ENCODE measurements around the gene EME2.

EME2 gene, protein sequence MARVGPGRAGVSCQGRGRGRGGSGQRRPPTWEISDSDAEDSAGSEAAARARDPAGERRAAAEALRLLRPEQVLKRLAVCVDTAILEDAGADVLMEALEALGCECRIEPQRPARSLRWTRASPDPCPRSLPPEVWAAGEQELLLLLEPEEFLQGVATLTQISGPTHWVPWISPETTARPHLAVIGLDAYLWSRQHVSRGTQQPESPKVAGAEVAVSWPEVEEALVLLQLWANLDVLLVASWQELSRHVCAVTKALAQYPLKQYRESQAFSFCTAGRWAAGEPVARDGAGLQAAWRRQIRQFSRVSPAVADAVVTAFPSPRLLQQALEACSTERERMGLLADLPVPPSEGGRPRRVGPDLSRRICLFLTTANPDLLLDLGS

DNA sequence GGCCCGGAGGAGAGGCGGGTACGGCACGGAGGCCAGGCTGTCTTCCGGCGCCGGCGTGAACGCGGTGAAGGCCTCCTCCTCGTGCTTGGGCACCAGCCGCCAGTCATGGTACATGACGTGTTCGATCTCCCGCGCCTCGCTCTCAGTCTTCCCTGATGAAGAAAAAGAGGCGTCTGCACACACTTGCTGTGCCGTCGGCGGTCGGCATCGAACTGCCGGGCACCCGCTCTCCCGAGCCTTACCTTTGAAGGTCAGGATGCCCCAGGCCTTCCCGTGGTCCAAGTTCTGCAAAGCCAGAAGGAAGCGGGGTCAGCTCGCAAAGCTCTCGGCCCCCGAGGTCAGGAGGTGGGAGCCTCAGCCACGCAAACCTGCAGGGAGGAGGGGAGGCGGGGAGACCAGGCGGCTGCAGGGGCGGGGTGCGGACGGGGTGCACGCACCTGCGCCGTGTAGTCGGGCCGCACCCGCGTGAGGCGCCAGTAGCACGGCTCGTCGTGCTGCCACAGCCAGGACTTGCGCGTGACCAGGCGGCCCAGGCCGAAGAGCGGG is at the start of gene EME2:
Gene EME2 (plus strand): TSS at position 449 of the 546 bp plus-strand sequence. CDS start 418 bp downstream, outside the sequence.
- DNase-seq (ENCODE audit: insufficient read length, low spot score) = no peak
- TF ChIP-seq, protein P1, sequence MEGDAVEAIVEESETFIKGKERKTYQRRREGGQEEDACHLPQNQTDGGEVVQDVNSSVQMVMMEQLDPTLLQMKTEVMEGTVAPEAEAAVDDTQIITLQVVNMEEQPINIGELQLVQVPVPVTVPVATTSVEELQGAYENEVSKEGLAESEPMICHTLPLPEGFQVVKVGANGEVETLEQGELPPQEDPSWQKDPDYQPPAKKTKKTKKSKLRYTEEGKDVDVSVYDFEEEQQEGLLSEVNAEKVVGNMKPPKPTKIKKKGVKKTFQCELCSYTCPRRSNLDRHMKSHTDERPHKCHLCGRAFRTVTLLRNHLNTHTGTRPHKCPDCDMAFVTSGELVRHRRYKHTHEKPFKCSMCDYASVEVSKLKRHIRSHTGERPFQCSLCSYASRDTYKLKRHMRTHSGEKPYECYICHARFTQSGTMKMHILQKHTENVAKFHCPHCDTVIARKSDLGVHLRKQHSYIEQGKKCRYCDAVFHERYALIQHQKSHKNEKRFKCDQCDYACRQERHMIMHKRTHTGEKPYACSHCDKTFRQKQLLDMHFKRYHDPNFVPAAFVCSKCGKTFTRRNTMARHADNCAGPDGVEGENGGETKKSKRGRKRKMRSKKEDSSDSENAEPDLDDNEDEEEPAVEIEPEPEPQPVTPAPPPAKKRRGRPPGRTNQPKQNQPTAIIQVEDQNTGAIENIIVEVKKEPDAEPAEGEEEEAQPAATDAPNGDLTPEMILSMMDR (IDR thresholded peaks at IDR 0.05; ENCODE audit: insufficient read depth, missing control alignments) = no peak
- no peak for FAIRE-seq

DNA sequence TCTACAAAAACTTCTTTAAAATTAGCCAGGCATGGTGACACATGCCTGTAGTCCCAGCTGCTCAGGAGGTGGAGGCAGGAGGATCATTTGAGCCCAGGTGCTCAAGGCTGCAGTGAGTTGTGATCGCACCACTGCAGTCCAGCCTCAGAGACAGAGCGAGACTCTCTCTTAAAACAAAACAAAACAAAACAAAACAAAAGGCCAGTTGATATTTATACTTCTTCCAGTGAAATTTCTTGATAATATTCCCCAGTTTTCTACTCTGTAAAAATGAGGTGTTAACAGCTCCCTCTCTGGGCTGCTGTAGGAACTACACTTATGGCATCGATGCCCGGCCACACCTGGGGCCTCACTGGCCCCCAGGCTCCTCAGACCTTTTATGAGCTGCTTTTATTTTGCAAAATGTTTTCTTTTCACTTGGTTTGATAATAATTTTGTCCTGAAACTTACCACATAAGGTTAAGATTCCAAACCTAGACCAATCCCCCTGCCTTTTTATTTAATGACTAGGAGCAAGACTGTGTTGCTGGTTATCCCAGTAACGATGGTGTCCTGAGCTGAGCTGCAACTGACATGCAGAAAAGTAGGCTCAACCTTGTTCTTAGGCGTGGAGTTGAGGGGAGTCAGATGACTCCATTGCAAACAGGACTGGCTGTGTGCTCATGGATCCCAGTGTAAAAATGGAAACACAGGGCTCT is 49.0 kb upstream of the EME2 start:
- DNase-seq (ENCODE audit: insufficient read length, low spot score) (no peak), FAIRE-seq (no peak)
- TF ChIP-seq, protein P1 (IDR thresholded peaks at IDR 0.05; ENCODE audit: insufficient read depth, missing control alignments) = peak; percentile 42

DNA sequence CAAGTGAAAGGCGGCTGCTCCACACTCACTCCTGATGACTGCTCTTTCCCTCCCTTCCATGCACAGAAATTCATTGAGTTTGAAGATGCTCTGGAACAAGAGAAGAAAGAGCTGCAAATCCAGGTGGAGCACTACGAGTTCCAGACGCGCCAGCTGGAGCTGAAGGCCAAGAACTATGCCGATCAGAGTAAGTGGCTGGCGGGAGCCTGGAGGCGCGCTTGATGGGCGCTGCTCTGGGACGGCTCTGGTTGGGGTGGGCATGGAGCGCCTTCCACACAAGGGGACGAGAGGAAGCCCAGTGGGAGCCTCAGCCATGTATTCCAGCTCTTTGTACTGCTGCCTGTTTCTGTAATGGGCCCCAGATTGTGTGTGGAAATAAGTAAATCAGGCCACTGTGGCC is 48.1 kb upstream of the EME2 start:
- FAIRE-seq (no peak), DNase-seq (ENCODE audit: insufficient read length, low spot score) (no peak)
- TF ChIP-seq, protein P1 (IDR thresholded peaks at IDR 0.05; ENCODE audit: insufficient read depth, missing control alignments) = no peak

DNA sequence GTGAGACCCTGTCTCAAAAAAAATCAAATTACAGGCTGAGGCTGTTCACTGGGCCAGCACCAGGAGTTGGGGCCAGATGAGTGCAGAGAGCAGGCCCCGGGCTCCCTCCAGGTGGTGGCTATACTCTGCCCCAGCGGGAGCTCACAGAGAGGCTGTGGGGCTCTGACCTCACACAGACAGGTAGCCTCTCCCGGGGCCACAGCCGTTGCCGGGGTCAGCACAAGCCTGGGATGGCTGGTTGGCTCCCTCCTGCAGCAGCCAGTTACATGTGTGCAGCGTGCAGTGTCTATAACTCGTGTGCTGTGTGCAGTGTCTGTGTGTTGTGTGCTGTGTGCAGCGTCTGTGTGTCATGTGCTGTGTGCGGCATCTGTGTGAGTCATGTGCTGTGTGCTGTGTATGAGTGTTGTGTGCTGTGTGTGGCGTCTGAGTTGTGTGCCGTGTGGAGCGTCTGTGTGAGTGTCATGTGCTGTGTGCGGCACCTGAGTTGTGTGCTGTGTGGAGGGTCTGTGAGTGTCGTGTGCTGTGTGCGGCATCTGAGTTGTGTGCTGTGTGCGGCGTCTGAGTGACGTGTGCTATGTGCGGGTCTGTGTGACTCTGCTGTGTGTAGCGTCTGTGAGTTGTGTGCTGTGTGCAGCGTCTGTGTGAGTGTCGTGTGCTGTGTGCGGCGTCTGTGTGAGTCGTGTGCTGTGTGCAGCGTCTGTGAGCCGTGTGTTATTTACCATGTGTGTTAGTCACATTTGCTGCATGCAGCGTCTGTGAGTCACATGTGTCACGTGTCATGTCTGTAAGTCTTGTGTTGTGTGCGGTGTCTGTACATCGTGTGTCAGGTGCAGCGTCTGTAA is 45.7 kb upstream of the EME2 start:
- FAIRE-seq (no peak), DNase-seq (ENCODE audit: insufficient read length, low spot score) (no peak)
- TF ChIP-seq, protein P1 (IDR thresholded peaks at IDR 0.05; ENCODE audit: insufficient read depth, missing control alignments) = no peak

DNA sequence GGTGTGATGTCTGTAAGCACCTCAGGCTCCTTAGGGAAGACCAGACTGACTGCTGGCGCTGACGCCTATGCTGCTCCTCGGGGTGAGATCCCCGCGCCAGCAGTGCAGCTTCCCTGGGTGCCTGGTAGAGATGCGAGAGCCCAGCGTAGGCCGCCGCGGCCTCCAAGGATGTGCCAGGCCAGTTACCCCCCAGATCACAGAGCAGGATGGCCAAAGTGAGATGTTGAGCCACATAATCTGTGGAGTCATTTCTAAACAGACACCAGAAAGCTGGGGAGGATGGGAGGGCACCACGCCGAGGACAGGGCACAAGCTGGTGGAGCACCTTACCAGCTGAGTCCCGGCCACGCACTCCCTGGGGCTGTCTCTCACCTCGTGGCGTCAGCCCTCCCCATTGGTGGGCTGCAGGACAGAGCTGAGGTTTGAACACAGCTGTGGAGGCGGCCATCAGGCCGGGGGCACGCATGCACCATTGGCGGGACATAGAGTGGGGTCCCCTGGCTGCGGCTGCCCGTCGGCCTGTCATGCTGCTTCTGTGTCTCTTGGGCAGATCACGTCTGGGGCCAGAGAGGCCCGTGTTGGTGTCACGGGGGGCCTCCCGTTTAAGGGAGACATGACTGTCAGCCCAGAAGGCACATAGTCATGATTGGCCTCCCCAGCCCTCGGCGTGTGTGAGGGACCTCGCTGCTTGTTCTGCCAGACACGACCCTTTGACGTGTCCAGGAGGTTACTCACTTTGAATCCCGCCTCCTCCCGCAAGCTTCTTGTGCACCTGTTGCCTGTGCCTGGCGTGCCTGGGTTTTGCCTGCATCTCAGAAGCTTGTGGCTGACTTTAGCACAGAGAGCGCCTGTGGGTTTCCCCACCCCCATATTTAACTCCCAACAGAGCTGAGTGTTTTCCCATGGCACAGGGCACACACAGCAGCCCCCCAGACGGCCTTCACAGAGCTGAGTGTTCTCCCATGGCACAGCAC is 44.7 kb upstream of the EME2 start:
- FAIRE-seq (no peak), DNase-seq (ENCODE audit: insufficient read length, low spot score) (no peak)
- TF ChIP-seq, protein P1 (IDR thresholded peaks at IDR 0.05; ENCODE audit: insufficient read depth, missing control alignments) = no peak

DNA sequence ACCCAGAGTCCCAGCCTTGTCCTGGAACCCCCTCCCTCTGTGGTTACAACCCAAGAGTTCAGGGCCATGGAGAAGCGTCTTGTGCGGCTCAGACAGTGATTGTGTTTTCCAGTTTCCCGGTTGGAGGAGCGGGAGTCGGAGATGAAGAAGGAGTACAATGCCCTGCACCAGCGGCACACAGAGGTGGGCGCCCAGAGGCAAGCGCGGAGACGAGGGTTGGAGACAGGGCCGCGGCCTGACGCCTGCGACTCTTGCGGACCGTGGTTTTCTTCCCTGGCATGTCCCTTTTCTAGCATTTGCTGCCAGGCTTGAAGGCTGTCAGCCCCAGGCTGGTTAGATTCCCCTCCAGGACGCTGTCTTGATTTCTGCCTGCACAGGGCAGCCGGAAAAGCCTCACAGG is 43.6 kb upstream of the EME2 start:
- FAIRE-seq = no peak
- TF ChIP-seq, protein P1 (IDR thresholded peaks at IDR 0.05; ENCODE audit: insufficient read depth, missing control alignments) = no peak
- no peak for DNase-seq (ENCODE audit: insufficient read length, low spot score)
